Prostate gland (tissue), 2 donors: ENCODE measurements around the gene SND1. TPM values are rescaled to one million over a fixed set of nuclear protein-coding genes. Genes with fewer than 3 reads are reported as not detected.

Experiments
- DNase-seq: peaks from one replicate; pipeline ENCODE4 v3.0.0-alpha.2; 2019; ENCODE audit warnings: low spot score
- H3K27ac ChIP-seq, 2 donors: fragments of 200-600 bp; sonication (generic); 2 replicates each; pipeline ENCODE4 v1.5.1; 2017 to 2019
- H3K27me3 ChIP-seq: fragments of 200-600 bp; sonication (generic); replicated peaks from 2 replicates; pipeline ENCODE4 v1.5.1; 2019; ENCODE audit not compliant: insufficient read depth
- H3K36me3 ChIP-seq, 2 donors: fragments of 200-600 bp; sonication (generic); 1 replicate in 1 of 2; 2 replicates in 1 of 2; pipeline versions ENCODE4 v1.5.1 to v1.8.1; 2017 to 2019
- H3K4me1 ChIP-seq: fragments of 200-600 bp; sonication (generic); replicated peaks from 2 replicates; pipeline ENCODE4 v1.5.1; 2019
- H3K4me3 ChIP-seq, 2 donors: fragments of 200-600 bp; sonication (generic); 2 replicates each; pipeline ENCODE4 v1.5.1; 2017 to 2019
- H3K9me3 ChIP-seq: fragments of 200-600 bp; sonication (generic); 2 replicates; pipeline ENCODE4 v1.5.1; 2017
- POLR2A ChIP-seq: fragments of 450-650 bp; IDR thresholded peaks from one replicate; pipeline ENCODE4 v1.6.1; 2016; ENCODE audit warnings: antibody characterized with exemption, mild to moderate bottlenecking
- POLR2AphosphoS5 ChIP-seq: sonication (generic); formaldehyde crosslinking; IDR thresholded peaks from one replicate; pipeline ENCODE4 v1.6.1; 2017; ENCODE audit warnings: antibody characterized with exemption
- WGBS: methylation state at CpG from one replicate; pipeline ENCODE4 v1.1.5; 2018; 5-methylcytosine and 5-hydroxymethylcytosine counted together
- intact Hi-C: fragments of 100-400 bp; cut with DNase I; formaldehyde crosslinking; loops from one replicate; pipeline ENCODE4 v1.14.2; 2022
- total RNA-seq, 2 donors: library from RNA; depleted of rRNA; stranded (reverse); fragments of >200 nt; gene quantifications; one replicate each; pipeline ENCODE4 v1.1.0, GENCODE V29; 2016
- TF ChIP-seq, protein P1 (sequence below), 4 experiments: fragments of 200-600 bp in 2 of 4; fragments of 450-650 bp in 2 of 4; sonication (generic) in 2 of 4; IDR thresholded peaks; 1 replicate in 3 of 4; 2 replicates in 1 of 4; pipeline ENCODE4 v1.5.1; 2016 to 2019; ENCODE audit warnings: antibody characterized with exemption in 4 of 4, mild to moderate bottlenecking in 2 of 4, moderate library complexity in 2 of 4

Gene SND1
- total RNA-seq, 2 donors from 2014 or later: 175 to 190 TPM

DNA sequence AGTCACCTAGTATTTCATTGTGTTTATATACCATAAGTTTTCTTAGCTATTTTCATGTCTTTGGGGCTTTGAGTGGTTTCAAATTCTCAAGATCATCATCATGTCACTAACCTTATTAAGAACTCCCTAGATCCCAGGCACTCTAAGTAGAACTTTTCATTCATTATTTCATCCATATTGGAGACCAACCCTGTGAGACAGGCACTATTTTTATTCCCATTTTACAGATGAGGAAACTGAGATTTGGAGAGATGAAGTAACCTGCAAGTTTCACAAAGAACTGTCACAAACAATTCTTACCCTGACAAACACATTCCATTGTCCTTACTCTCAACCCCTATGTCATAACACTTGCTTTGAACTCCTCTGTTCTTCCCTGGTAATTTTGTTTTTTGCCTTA, 13.8 kb upstream of the SND1 start:
- Histone ChIP-seq H3K9me3 (no peaks in the 10 kb centered on the region), H3K27ac (no peak overlapping the region), H3K4me3 (no peak overlapping the region), H3K27me3 (no peaks in the 10 kb centered on the region), H3K36me3 (no peaks in the 10 kb centered on the region), H3K4me1 (no peaks in the 10 kb centered on the region)
- intact Hi-C loops: no loop called here
- no peak for DNase-seq
- TF ChIP-seq POLR2AphosphoS5: no peak
- TF ChIP-seq POLR2A: no peak
- TF ChIP-seq, protein P1, sequence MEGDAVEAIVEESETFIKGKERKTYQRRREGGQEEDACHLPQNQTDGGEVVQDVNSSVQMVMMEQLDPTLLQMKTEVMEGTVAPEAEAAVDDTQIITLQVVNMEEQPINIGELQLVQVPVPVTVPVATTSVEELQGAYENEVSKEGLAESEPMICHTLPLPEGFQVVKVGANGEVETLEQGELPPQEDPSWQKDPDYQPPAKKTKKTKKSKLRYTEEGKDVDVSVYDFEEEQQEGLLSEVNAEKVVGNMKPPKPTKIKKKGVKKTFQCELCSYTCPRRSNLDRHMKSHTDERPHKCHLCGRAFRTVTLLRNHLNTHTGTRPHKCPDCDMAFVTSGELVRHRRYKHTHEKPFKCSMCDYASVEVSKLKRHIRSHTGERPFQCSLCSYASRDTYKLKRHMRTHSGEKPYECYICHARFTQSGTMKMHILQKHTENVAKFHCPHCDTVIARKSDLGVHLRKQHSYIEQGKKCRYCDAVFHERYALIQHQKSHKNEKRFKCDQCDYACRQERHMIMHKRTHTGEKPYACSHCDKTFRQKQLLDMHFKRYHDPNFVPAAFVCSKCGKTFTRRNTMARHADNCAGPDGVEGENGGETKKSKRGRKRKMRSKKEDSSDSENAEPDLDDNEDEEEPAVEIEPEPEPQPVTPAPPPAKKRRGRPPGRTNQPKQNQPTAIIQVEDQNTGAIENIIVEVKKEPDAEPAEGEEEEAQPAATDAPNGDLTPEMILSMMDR (IDR thresholded peaks at IDR 0.05): no peak

- H3K4me3 ChIP-seq: no peak overlapping the region
- no peak for DNase-seq
- TF ChIP-seq, protein P1 (IDR thresholded peaks at IDR 0.05): no peak
- TF ChIP-seq POLR2A: no peak
- TF ChIP-seq POLR2AphosphoS5: no peak
- no peaks in the 10 kb centered on the region for H3K9me3 ChIP-seq
- no peaks in the 10 kb centered on the region for H3K36me3 ChIP-seq
- H3K27ac ChIP-seq: no peak overlapping the region
- H3K27me3 ChIP-seq: no peaks in the 10 kb centered on the region
- H3K4me1 ChIP-seq: no peaks in the 10 kb centered on the region
- intact Hi-C loops: no loop called here
- 84% methylated on average over 2 of the region's 2 CpGs for WGBS
These were observed 7.5 kb upstream of the SND1 start for GRCh38 chr7:127644484-127644883.

DNA sequence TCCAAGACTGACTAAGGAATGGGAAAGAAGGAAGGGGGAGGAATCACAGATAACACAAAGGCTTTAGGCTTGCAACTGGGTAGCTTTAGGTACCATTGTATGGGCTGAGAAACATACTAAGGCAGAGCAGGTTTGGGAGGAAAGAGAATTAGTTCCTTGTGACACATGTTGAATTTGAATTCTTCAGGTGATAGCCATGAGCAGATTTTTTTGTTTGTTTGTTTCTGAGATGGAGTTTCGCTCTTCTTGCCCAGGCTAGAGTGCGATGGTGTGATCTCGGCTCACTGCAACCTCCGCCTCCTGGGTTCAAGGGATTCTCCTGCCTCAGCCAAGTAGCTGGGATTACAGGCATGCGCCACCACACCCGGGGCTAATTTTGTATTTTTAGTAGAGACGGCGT, 4.4 kb upstream of the SND1 start:
- Histone ChIP-seq H3K36me3 (no peaks in the 10 kb centered on the region), H3K4me1 (no peaks in the 10 kb centered on the region), H3K27ac (no peak overlapping the region), H3K9me3 (no peaks in the 10 kb centered on the region), H3K4me3 (no peak overlapping the region), H3K27me3 (no peaks in the 10 kb centered on the region)
- TF ChIP-seq POLR2A (no peak), POLR2AphosphoS5 (no peak)
- TF ChIP-seq, protein P1 (IDR thresholded peaks at IDR 0.05): no peak
- DNase-seq: no peak
- intact Hi-C loops: no loop called here
- 94% methylated on average over 8 of the region's 8 CpGs for WGBS

GRCh38 chr7:127648986-127649385, 3.0 kb upstream of the SND1 start:
- no peaks in the 10 kb centered on the region for H3K27me3 ChIP-seq
- no peaks in the 10 kb centered on the region for H3K9me3 ChIP-seq
- H3K27ac ChIP-seq: no peak overlapping the region
- H3K4me3 ChIP-seq: no peak overlapping the region
- H3K4me1 ChIP-seq: no peaks in the 10 kb centered on the region
- H3K36me3 ChIP-seq: no peaks in the 10 kb centered on the region
- DNase-seq: no peak
- TF ChIP-seq, protein P1 (IDR thresholded peaks at IDR 0.05): no peak
- intact Hi-C loops: no loop called here
- 66% methylated on average over 2 of the region's 2 CpGs for WGBS

- Histone ChIP-seq H3K4me1 (no peaks in the 10 kb centered on the region), H3K9me3 (no peaks in the 10 kb centered on the region), H3K4me3 (peak overlapping the region; percentile 87 to 96), H3K27me3 (no peaks in the 10 kb centered on the region), H3K36me3 (no peaks in the 10 kb centered on the region), H3K27ac (peak overlapping the region; percentile 86 to 89)
- WGBS: 47% methylated on average over 29 of the region's 29 CpGs
- DNase-seq: peak; percentile 8
- intact Hi-C loops: loop anchor here (2.0 kb wide), 1 partner anchor 62 kb away; the partner anchor contains the start of gene ARF5
- TF ChIP-seq POLR2AphosphoS5: no peak
- TF ChIP-seq, protein P1 (IDR thresholded peaks at IDR 0.05): no peak
- TF ChIP-seq POLR2A: no peak
These were observed 993 bp upstream of the SND1 start for GRCh38 chr7:127650847-127651555.
